Right lobe of liver (tissue), 6 donors: Measurements from ENCODE around the gene SLC39A10. TPM values are rescaled to one million over a fixed set of nuclear protein-coding genes. Genes with fewer than 3 reads are reported as not detected.

Source experiments
- ATAC-seq, 4 donors: fragments of 200-7000 bp; cut with Tn5 transposase; one replicate each; pipeline ENCODE4 v1.9.1; 2020; ENCODE audit warnings: mild to moderate bottlenecking in 4 of 4, moderate library complexity in 4 of 4
- DNase-seq, 3 donors: peaks; one replicate each; pipeline ENCODE4 v3.0.0-alpha.2; 2020
- H3K27ac ChIP-seq, 3 donors: fragments of 200-600 bp; one replicate each; pipeline ENCODE4 v1.8.0; 2022
- H3K27me3 ChIP-seq, 2 donors: fragments of 200-600 bp; one replicate each; pipeline ENCODE4 v1.8.0; 2022
- H3K36me3 ChIP-seq, 4 donors: fragments of 200-600 bp; sonication (generic) in 1 of 4; one replicate each; pipeline versions ENCODE4 v1.5.1 to v1.8.0; 2017 to 2022; ENCODE audit warnings: control low read depth in 1 of 4
- H3K4me1 ChIP-seq, 4 donors: fragments of 200-600 bp; sonication (generic) in 1 of 4; one replicate each; pipeline versions ENCODE4 v1.5.1 to v1.8.0; 2017 to 2022; ENCODE audit warnings: control low read depth in 1 of 4
- H3K4me3 ChIP-seq, 3 donors: fragments of 200-600 bp; one replicate each; pipeline ENCODE4 v1.8.0; 2022
- H3K9me3 ChIP-seq, 4 donors: fragments of 200-600 bp; sonication (generic) in 1 of 4; one replicate each; pipeline versions ENCODE4 v1.5.1 to v1.8.0; 2017 to 2022; ENCODE audit warnings: control low read depth in 1 of 4
- POLR2A ChIP-seq: fragments of 450-650 bp; IDR thresholded peaks from one replicate; pipeline ENCODE4 v1.6.1; 2017; ENCODE audit warnings: antibody characterized with exemption, mild to moderate bottlenecking
- WGBS: methylation state at CpG from one replicate; pipeline ENCODE4 v1.1.6; 2018; ENCODE audit warnings: low coverage, low lambda C conversion rate; ENCODE audit not compliant: insufficient coverage; ENCODE audit errors: missing lambda C conversion rate; 5-methylcytosine and 5-hydroxymethylcytosine counted together
- intact Hi-C, 2 donors: fragments of 100-400 bp; cut with DNase I; formaldehyde crosslinking; loops; one replicate each; pipeline versions ENCODE4 v1.11.2 to v1.14.1; 2022
- total RNA-seq, 6 experiments: library from RNA; depleted of rRNA in 2 of 6; stranded (reverse); fragments of >200 nt in 2 of 6; fragmentation: NEBNext Ultra II Directional in 3 of 6; extraction: Animal tissue kit (Norgen Biotek cat#: 25700) in 3 of 6; gene quantifications; one replicate each; pipeline versions ENCODE4 v1.1.0 to v1.2.4, GENCODE V29; 2016 to 2023
- TF ChIP-seq, protein P1 (sequence below), 4 donors: fragments of 200-600 bp in 3 of 4; fragments of 450-650 bp in 1 of 4; IDR thresholded peaks; one replicate each; pipeline versions ENCODE4 v1.5.1 to v1.8.0; 2016 to 2022; ENCODE audit warnings: antibody characterized with exemption in 4 of 4, mild to moderate bottlenecking in 2 of 4
- donor health status: DM: no; HTN: yes; CAD: no.
- donor health status: DM: no; HTN: no; CAD: no.
- donor health status: DM: no; HTN: no; CAD: no.
- donor health status: DM: no; HTN: yes; CAD: no.
- donor health status: DM: no; HTN: yes; CAD: no.

Gene SLC39A10
- total RNA-seq, 6 experiments from 2014 or later, result 3.5 to 5.2 (median 4.6) TPM

DNA sequence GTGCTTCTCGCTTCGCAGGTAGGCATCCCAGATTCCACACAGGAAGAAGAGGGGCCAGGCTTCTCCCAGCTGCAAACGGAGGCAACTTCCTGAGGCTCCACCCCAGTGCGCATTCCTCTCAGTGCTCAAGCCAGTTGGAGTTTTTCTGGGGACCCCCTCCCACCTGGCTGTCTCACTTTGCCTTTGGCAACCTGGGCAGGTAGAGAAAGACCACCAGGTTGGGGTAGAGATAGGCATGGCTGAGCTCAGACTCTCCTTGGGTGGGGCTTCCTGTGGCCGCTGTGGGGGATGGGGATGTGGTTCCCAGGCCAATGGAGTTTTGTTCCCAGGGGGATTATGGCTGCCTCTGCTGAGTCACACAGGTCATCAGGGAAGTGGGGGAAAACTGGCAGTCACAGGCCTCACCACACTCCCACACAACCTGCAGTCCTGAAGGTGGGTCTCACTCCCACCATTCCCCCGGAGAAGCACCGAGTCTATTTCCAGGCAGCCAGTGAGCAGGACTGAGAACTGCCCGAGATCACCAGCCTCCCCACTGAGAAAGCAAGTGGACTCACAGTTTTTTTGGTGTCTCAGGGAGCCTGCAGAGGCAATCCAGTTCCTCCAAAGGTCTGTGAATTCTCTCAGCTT, 38.1 kb downstream of the SLC39A10 start:
- WGBS, result 70% methylated on average over 2 of the region's 8 CpGs
- Histone ChIP-seq H3K27me3 (no peaks in the 10 kb centered on the region), H3K4me3 (no peak overlapping the region), H3K27ac (no peak overlapping the region), H3K4me1 (no peaks in the 10 kb centered on the region), H3K9me3 (no peaks in the 10 kb centered on the region), H3K36me3 (no peaks in the 10 kb centered on the region)
- ATAC-seq (no peak), DNase-seq (no peak)
- TF ChIP-seq POLR2A, result no peak
- TF ChIP-seq, protein P1, sequence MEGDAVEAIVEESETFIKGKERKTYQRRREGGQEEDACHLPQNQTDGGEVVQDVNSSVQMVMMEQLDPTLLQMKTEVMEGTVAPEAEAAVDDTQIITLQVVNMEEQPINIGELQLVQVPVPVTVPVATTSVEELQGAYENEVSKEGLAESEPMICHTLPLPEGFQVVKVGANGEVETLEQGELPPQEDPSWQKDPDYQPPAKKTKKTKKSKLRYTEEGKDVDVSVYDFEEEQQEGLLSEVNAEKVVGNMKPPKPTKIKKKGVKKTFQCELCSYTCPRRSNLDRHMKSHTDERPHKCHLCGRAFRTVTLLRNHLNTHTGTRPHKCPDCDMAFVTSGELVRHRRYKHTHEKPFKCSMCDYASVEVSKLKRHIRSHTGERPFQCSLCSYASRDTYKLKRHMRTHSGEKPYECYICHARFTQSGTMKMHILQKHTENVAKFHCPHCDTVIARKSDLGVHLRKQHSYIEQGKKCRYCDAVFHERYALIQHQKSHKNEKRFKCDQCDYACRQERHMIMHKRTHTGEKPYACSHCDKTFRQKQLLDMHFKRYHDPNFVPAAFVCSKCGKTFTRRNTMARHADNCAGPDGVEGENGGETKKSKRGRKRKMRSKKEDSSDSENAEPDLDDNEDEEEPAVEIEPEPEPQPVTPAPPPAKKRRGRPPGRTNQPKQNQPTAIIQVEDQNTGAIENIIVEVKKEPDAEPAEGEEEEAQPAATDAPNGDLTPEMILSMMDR (IDR thresholded peaks at IDR 0.05), result no peak
- intact Hi-C loops, result no loop called here

DNA sequence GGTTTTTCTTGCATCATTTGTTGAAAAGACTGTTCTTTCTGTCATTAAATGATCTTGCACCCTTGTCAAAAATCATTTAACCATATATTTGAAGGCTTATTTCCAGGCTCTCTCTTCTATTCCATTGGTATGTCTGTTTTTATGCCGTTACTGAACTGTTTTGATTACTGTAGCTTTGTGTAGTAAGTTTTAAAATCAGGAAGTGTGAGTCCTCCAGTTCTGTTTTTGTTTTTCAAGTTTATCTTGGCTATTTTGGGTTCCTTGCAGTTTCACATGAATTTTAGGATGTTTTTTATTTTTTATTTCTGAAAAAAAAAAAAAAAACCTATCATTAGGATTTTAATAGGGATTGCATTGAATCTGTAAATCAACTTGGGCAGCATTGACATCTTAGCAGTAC, 39.0 kb downstream of the SLC39A10 start:
- Histone ChIP-seq H3K4me1 (no peaks in the 10 kb centered on the region), H3K36me3 (no peaks in the 10 kb centered on the region), H3K27me3 (no peaks in the 10 kb centered on the region), H3K9me3 (no peaks in the 10 kb centered on the region), H3K4me3 (no peak overlapping the region), H3K27ac (no peak overlapping the region)
- intact Hi-C loops, result no loop called here
- WGBS, result 89% methylated on average over 1 of the region's 1 CpG
- DNase-seq (no peak), ATAC-seq (no peak)
- no peak for TF ChIP-seq POLR2A
- TF ChIP-seq, protein P1 (IDR thresholded peaks at IDR 0.05), result no peak

DNA sequence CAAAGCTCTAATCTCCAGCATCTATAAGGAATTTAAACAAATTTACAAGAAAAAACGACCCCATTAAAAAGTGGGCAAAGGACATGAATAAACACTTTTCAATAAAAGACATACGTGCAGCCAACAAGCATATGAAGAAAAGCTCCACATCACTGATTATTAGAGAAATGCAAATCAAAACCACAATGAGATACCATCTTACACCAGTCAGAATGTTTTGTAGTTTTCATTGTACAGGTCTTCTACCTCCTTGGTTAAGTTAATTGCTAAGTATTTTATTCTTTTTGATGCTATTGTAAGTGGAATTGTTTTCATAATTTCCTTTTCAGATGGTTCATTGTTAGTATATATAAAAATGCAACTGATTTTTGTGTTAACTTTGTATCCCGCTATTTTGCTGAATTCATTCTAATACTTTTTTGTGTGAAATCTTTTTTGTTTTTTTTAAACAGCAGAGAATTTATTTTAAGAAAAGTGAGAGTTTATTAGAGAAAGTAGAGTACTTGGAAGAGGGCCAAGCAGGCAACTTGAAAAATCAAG, 40.7 kb downstream of the SLC39A10 start:
- Histone ChIP-seq H3K4me3 (no peak overlapping the region), H3K27ac (no peak overlapping the region), H3K36me3 (no peaks in the 10 kb centered on the region), H3K9me3 (no peaks in the 10 kb centered on the region), H3K4me1 (no peaks in the 10 kb centered on the region), H3K27me3 (no peaks in the 10 kb centered on the region)
- ATAC-seq, result no peak
- intact Hi-C loops, result no loop called here
- TF ChIP-seq POLR2A, result no peak
- WGBS, result 59% methylated on average over 3 of the region's 3 CpGs
- DNase-seq, result no peak

DNA sequence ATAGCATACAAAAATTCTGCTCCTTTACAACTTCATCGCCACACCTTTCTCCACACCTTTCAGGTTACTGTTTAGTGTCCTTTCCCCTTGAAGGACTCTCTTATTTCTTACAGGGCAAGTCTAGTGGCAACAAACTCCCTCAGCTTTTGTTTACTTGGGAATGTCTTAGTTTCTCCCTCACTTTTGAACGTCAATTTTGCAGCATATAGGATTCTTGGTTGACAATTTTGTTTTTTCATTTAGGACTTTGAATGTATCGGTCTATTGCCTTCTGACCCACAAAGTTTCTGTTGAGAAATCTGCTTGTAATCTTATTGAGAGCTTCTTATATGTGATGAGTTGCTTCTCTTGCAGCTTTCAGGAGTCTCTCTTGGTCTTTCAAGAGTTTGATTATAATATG, 43.5 kb downstream of the SLC39A10 start:
- intact Hi-C loops, result no loop called here
- Histone ChIP-seq H3K4me1 (no peaks in the 10 kb centered on the region), H3K27me3 (no peaks in the 10 kb centered on the region), H3K36me3 (no peaks in the 10 kb centered on the region), H3K4me3 (no peak overlapping the region), H3K9me3 (no peaks in the 10 kb centered on the region), H3K27ac (no peak overlapping the region)
- WGBS, result 89% methylated on average over 2 of the region's 3 CpGs
- TF ChIP-seq, protein P1 (IDR thresholded peaks at IDR 0.05), result no peak
- TF ChIP-seq POLR2A, result no peak
- ATAC-seq (no peak), DNase-seq (no peak)

DNA sequence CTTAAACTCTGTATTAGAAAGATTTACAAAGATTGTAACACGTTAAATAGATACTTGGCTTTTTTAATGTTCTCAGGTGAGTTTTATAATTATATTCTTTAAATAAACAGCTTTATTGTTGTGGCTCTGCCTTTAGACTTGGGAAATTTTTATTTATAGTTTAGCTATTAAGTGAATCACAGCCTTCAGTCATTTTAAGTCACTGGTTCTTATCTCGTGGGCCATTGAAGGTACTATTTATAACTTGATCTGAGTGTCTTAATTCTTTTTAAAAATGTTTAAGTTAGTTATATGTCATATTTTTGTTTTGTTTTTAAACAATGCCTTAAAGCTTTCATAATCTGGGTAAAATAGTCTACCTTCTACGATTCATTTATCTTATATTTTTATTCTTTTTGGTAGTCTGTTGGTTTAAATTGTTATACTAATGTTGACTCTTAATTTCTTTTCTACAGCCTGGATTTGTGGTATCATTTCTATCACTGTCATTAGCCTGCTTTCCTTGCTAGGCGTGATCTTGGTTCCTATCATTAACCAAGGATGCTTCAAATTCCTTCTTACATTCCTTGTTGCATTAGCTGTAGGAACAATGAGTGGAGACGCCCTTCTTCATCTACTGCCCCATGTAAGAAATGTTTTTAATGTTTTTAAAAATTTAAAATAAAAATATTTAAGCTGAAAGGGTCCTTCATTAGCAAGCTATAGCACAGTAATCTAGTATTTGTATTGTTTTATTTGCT, 49.3 kb downstream of the SLC39A10 start:
- Histone ChIP-seq H3K27ac (no peak overlapping the region), H3K9me3 (no peaks in the 10 kb centered on the region), H3K36me3 (no peaks in the 10 kb centered on the region), H3K27me3 (no peaks in the 10 kb centered on the region), H3K4me1 (no peaks in the 10 kb centered on the region), H3K4me3 (no peak overlapping the region)
- no peak for ATAC-seq
- WGBS, result 70% methylated on average over 5 of the region's 5 CpGs
- intact Hi-C loops, result no loop called here
- TF ChIP-seq POLR2A, result no peak
- TF ChIP-seq, protein P1 (IDR thresholded peaks at IDR 0.05), result no peak
- DNase-seq, result no peak
